ENCODE data around the gene COL1A1.

COL1A1 gene

DNA sequence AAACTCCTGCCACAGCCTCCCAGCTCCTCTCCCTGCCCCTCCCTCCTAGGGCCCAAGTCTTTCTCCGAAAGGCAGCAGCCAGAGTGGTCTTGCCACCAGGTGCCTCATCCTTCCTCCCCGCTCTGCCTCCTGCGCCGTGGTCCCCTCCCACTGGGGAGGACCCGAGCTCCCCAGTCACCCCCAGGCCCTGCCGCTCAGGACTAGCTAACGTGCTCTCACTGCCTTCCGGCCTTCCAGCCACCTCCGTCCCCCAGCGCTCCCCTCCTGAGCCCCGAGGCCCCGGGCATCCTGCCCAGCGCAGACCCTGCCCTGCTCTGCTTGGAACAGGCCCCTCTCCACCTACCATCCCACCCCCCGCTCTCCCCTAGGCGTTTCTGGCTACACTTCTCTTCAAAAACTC, 19.4 kb upstream of the COL1A1 start:
- H2AFZ ChIP-seq (ENCODE audit: low read depth, low read length), result no peak overlapping the region
- H3K4me3 ChIP-seq (ENCODE audit: low read length), result no peak overlapping the region
- H3K4me1 ChIP-seq (ENCODE audit: insufficient read depth, low read length), result peaks cover 8% of the 10 kb centered on the region
- H3K9me3 ChIP-seq (ENCODE audit: low read length), result peaks cover 3% of the 10 kb centered on the region
- H3K36me3 ChIP-seq (ENCODE audit: insufficient read depth, low read length), result no peaks in the 10 kb centered on the region
- H3K27me3 ChIP-seq (ENCODE audit: insufficient read depth, low read length), result peaks cover 7% of the 10 kb centered on the region

DNA sequence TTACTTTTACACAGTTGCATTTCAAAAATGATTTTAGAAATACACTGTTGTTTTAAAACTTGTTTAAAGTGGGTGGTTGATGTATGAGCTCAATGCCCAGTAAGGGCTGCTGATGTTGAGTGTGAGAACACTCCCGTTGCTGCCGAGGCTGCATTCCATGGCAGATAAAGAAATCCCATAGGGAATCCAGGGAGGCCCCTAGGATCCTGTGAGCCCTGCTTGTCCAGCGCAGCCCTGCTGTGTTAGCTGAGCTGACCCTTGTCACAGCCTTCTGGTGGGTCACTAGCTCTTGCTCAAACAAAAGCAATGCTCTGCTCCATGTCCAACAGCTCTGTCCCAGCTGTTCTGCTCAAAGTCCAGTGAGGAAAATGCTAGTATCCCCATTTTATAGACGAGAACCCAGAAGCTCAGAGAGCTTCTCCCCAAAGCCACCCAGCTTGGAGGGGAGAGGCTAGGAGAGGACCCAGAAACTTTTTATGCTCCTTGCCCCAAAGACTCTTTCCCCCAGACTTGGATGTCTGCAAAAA, 18.6 kb upstream of the COL1A1 start:
- H3K9me3 ChIP-seq (ENCODE audit: low read length), result no peaks in the 10 kb centered on the region
- H3K27me3 ChIP-seq (ENCODE audit: insufficient read depth, low read length), result peaks cover 7% of the 10 kb centered on the region
- peaks cover 8% of the 10 kb centered on the region for H3K4me1 ChIP-seq (ENCODE audit: insufficient read depth, low read length)
- no peak overlapping the region for H2AFZ ChIP-seq (ENCODE audit: low read depth, low read length)
- no peak overlapping the region for H3K4me3 ChIP-seq (ENCODE audit: low read length)
- H3K36me3 ChIP-seq (ENCODE audit: insufficient read depth, low read length), result no peaks in the 10 kb centered on the region

DNA sequence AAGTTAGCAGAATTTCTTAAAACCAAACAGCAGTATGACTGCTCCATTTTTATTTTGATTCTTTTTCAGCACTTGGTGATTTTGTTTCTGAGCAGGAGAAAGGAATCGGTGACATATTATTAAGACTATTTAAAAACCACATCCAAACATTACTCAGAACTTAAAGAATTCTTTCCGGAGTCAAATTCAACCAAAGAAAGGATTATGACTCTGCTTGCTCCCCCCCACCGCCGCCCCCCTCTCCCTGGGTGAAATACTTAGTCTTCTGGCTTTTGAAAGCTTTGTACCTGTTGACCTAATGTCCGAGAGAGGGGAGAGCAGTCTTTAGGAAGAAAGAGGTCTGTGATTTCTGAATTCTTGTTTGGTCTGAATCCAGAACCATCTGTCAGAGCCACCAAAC, 17.9 kb upstream of the COL1A1 start:
- Histone ChIP-seq H2AFZ (ENCODE audit: low read depth, low read length) (no peak overlapping the region), H3K36me3 (ENCODE audit: insufficient read depth, low read length) (no peaks in the 10 kb centered on the region), H3K27me3 (ENCODE audit: insufficient read depth, low read length) (peaks cover 7% of the 10 kb centered on the region), H3K4me3 (ENCODE audit: low read length) (no peak overlapping the region), H3K9me3 (ENCODE audit: low read length) (no peaks in the 10 kb centered on the region), H3K4me1 (ENCODE audit: insufficient read depth, low read length) (peaks cover 8% of the 10 kb centered on the region)

DNA sequence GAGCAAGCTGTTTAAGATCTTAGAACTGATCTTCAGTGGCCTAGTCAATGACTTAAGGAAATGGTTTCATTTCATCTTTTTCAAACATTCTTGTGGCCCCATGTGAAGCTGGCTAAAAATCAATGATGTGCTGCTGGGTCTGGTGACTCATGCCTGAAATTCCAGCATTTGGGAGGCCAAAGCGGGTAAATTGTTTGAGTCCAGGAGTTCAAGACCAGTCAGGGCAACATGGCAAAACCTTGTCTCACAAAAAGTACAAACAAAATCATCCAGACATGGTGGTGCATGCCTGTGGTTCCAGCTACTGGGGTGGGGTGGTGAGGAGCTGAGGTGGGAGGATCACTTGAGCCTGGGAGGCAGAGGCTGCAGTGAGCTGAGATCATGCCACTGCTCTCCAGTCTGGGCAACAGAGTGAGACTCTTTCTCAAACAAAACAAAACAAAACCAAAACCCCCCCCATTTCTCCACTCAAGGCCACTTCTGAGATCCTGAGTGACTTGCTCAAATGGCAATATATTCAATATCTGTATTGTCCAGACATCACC, 17.4 kb upstream of the COL1A1 start:
- H3K9me3 ChIP-seq (ENCODE audit: low read length), result no peaks in the 10 kb centered on the region
- no peak overlapping the region for H3K4me3 ChIP-seq (ENCODE audit: low read length)
- no peak overlapping the region for H2AFZ ChIP-seq (ENCODE audit: low read depth, low read length)
- peaks cover 8% of the 10 kb centered on the region for H3K4me1 ChIP-seq (ENCODE audit: insufficient read depth, low read length)
- no peaks in the 10 kb centered on the region for H3K36me3 ChIP-seq (ENCODE audit: insufficient read depth, low read length)
- peaks cover 7% of the 10 kb centered on the region for H3K27me3 ChIP-seq (ENCODE audit: insufficient read depth, low read length)

DNA sequence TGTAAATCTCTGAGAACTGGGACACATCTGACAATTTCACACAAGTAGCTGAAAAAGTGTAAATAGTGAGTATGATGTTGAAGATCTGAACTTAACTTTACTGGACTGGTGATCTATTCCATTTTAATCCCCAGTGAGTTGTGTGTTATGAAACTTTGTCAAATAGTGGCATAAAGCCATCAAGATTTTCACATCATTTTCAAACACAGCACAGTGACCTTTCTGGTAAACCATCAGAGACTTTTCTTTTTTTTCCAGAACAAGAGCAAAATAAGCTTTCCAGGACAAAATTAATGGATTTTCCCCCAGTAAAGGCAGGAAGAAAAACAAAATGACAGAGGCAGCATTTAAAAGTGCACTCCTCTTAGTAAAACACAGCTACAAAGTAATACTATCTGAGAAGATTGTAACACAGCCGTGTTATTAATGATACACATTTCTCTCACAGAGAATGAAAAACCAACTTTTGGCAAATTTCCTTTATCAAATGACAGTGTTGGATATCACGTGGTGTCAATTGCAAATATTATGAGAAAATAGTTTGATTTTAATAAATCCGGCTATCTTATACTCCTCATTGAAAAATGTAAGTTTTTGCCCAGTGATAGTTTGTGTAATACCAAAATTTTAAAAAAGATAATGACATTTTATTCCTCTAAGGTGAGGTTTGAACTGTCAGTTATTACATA, 16.8 kb upstream of the COL1A1 start:
- no peaks in the 10 kb centered on the region for H3K9me3 ChIP-seq (ENCODE audit: low read length)
- no peak overlapping the region for H2AFZ ChIP-seq (ENCODE audit: low read depth, low read length)
- H3K4me1 ChIP-seq (ENCODE audit: insufficient read depth, low read length), result peaks cover 8% of the 10 kb centered on the region
- no peaks in the 10 kb centered on the region for H3K36me3 ChIP-seq (ENCODE audit: insufficient read depth, low read length)
- H3K4me3 ChIP-seq (ENCODE audit: low read length), result no peak overlapping the region
- H3K27me3 ChIP-seq (ENCODE audit: insufficient read depth, low read length), result peaks cover 7% of the 10 kb centered on the region

DNA sequence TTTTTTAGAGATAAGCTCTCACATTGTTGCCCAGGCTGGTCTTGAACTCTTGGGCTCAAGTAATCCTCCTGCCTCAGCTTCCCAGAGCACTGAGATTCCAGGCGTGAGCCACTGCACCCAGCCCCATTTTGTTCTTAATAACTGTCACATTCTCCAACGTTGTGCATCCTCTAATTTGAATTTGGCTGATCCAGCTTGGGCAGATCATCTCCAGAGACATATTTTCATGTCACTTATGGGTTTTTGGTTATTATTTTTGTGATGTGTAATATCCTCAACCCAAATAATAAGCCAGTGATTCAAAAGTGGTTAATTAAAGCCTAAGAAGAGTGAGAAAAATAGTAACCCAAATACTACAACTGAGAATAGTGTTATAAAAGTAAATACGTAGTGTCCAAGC, 16.2 kb upstream of the COL1A1 start:
- Histone ChIP-seq H3K36me3 (ENCODE audit: insufficient read depth, low read length) (no peaks in the 10 kb centered on the region), H3K4me3 (ENCODE audit: low read length) (no peak overlapping the region), H3K9me3 (ENCODE audit: low read length) (no peaks in the 10 kb centered on the region), H2AFZ (ENCODE audit: low read depth, low read length) (no peak overlapping the region), H3K27me3 (ENCODE audit: insufficient read depth, low read length) (peaks cover 7% of the 10 kb centered on the region), H3K4me1 (ENCODE audit: insufficient read depth, low read length) (peaks cover 8% of the 10 kb centered on the region)

DNA sequence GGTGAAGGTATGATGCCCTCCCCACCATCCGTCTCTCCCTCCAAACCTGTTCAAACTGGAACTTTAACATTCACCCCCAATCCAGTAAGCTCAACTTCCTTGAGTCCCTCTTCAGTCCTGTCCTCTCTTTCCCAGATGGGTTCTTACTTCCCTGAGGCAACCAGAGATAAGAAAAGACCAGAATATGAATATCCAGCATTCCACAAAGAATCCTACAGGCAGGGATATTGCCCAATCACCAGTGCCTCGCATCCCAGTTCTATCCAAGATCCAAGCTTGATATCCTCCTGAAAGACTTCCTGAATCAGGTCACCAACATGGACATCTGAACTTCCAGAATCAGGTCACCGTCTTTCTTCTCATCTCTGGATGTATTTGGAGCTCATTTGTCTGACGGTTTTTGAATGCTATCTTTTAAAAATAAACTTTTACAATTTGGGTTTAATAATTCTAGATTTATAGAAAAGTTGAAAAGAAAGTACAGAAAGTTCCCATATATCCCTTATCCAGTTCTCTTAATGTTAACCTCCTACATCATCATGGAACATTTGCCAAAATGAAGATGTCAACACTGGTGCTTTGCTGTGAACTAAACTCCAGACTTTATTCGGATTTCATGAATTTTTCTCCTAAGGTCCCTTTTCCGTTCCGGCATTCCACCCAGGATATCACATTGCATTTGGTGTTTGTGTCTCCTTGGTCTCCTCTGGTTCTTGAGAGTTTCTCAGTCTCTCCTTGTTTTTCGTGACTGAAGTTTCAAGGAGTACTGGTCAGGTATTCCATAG, 13.7 kb upstream of the COL1A1 start:
- no peak overlapping the region for H3K4me3 ChIP-seq (ENCODE audit: low read length)
- H3K36me3 ChIP-seq (ENCODE audit: insufficient read depth, low read length), result no peaks in the 10 kb centered on the region
- H3K9me3 ChIP-seq (ENCODE audit: low read length), result no peaks in the 10 kb centered on the region
- H2AFZ ChIP-seq (ENCODE audit: low read depth, low read length), result no peak overlapping the region
- peaks cover 1% of the 10 kb centered on the region for H3K27me3 ChIP-seq (ENCODE audit: insufficient read depth, low read length)
- peaks cover 16% of the 10 kb centered on the region for H3K4me1 ChIP-seq (ENCODE audit: insufficient read depth, low read length)

DNA sequence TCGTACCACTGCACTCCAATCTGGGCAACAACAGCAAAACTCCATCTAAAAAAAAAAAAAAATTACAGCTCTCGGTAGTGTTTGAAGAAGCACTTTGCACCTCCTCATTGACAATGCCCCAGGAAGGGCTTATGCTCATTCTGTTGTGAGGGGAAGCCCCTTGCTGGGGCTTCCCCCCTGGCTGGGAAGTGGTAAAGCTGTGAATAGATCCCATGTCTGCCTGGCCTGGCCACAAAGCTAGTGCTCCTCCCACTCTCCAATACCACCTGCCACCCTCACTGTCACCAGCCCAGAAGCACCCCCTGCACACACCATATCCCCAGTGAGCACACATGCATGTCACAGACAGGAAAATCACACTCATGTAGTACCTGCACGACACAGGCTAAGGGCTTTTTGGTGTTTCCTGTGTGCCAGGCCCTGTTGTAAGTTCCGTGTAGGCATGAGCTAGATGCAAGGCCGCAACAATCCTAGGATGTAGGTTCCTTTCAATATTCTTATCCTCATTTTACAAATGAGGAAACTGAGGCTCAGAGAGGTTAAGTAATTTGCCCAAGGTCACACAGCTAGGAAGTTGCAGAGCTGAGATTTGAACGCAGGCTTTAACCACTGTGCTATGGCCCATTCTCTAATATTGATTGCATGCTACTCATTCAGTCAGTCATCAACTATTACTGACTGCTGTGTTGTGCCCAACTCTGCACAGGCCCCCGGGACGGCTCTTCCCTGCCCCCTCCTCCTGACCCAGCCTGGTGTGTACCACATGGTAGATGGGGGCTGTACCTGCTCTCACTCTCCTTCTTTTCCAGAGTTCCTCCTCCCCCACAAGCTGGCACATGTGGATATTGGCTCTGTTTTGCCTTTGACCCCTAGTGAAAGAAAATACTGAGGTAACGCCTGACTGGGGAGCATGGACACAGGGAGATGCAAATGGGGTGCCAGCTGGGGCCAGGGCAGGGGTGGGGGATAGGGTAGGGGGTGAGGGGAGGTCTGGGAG, 11.9 kb upstream of the COL1A1 start:
- peaks cover 20% of the 10 kb centered on the region for H3K4me1 ChIP-seq (ENCODE audit: insufficient read depth, low read length)
- no peak overlapping the region for H2AFZ ChIP-seq (ENCODE audit: low read depth, low read length)
- H3K4me3 ChIP-seq (ENCODE audit: low read length), result no peak overlapping the region

DNA sequence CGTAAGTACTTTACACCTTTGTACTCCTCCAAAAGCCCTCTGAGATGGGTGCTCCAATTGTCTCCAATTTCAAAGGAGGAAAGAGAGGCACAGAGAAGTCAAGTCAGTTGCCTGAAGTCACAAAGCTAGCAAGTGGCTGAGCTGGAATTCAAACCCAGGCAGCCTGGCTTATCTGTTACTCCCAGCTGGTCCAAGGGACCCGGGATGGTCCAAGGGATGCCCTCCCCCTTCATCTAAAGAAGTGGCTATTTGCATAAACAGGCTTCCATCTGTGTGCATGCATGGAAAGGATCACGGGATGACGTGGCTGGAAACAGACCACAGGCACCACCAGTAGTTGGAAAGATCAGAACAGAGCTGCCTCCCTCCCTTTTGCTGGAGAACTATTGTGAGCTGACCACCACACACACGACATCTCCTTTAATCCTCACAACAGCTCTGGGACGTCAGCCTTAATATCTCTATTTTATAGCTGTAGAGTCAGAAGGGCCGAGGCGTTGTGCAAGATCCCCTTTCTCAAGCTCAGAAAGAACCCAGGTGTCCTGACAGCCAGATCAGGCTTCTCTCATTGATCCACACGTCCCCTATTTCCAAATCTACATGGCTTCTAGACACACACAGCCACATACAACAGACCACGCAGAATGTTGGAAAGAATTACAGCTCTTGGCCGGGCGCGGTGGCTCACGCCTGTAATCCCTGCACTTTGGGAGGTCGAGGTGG, 10.9 kb upstream of the COL1A1 start:
- Histone ChIP-seq H3K27me3 (ENCODE audit: insufficient read depth, low read length) (peaks cover 24% of the 10 kb centered on the region), H3K9me3 (ENCODE audit: low read length) (no peaks in the 10 kb centered on the region), H3K4me1 (ENCODE audit: insufficient read depth, low read length) (peaks cover 20% of the 10 kb centered on the region), H2AFZ (ENCODE audit: low read depth, low read length) (no peak overlapping the region), H3K4me3 (ENCODE audit: low read length) (no peak overlapping the region), H3K36me3 (ENCODE audit: insufficient read depth, low read length) (no peaks in the 10 kb centered on the region)

More for the DNA sequence above, 11.9 kb upstream of the COL1A1 start:
- H3K9me3 ChIP-seq (ENCODE audit: low read length), result no peaks in the 10 kb centered on the region
- no peaks in the 10 kb centered on the region for H3K36me3 ChIP-seq (ENCODE audit: insufficient read depth, low read length)
- peaks cover 15% of the 10 kb centered on the region for H3K27me3 ChIP-seq (ENCODE audit: insufficient read depth, low read length)

DNA sequence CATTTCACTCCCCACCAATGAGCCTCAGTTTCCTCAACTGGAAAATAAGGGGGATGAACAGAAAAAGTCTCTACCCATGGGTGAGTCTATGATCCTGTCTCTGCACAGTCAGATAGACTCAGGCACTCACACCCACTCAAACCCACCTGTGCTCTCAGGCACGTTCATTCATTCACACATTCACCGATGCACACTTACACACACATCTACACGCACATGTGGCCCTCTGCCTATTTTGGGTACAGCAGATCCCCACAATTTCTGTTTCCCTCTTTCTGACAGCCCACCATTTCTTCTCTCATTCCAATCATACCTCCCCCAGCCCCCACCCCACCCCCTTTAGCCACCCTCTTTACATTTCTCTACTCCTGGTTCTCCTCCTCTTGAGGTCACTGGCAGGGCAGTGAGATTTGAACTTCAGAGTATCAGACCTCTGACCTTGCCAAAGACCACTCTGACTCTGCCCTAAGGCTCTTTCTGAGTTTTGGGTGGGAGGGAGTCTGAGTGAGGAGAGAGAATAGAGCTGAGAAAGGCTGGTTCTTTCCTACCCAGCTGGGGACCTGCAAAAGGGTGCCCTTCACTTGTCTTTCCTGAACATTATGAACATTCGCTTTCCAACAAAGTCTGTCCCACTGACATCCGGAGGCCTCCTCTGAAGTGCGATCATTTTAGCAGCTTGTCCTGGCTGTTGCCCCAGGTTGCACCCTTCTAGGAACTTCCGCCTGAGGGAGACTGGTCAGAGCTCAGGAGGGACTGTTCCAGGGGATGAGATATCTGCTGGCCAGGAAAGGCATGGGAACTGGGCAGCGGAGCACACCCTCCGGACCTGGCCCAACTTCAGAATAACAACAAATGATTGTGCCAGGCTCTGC, 10.1 kb upstream of the COL1A1 start:
- no peak overlapping the region for H2AFZ ChIP-seq (ENCODE audit: low read depth, low read length)

More for the DNA sequence above, 10.1 kb upstream of the COL1A1 start:
- Histone ChIP-seq H3K36me3 (ENCODE audit: insufficient read depth, low read length) (no peaks in the 10 kb centered on the region), H3K27me3 (ENCODE audit: insufficient read depth, low read length) (peaks cover 24% of the 10 kb centered on the region), H3K4me1 (ENCODE audit: insufficient read depth, low read length) (peaks cover 20% of the 10 kb centered on the region), H3K9me3 (ENCODE audit: low read length) (no peaks in the 10 kb centered on the region), H3K4me3 (ENCODE audit: low read length) (no peak overlapping the region)

All from neuron (in vitro differentiated cells).